K562 (cell line): Measurements from ENCODE around the gene RALA. TPM values are rescaled to one million over a fixed set of nuclear protein-coding genes. Genes with fewer than 3 reads are reported as not detected.

Experiments used
- ARID1B ChIP-seq: fragments of 450-650 bp; IDR thresholded peaks from 2 replicates; pipeline ENCODE4 v1.6.1; 2016; ENCODE audit warnings: antibody characterized with exemption, mild to moderate bottlenecking, inconsistent platforms
- CBFA2T3 ChIP-seq: fragments of 450-650 bp; IDR thresholded peaks from 2 replicates; pipeline ENCODE4 v1.6.1; 2017
- CEBPB ChIP-seq: fragments of 450-650 bp; IDR thresholded peaks from 2 replicates; pipeline ENCODE4 v1.6.1; 2016; ENCODE audit warnings: missing genetic modification characterization, missing compliant biosample characterization
- CHD4 ChIP-seq: fragments of 200-600 bp; sonication (generic); IDR thresholded peaks from 3 replicates; pipeline ENCODE4 v1.6.1; 2012; ENCODE audit warnings: low read depth, mild to moderate bottlenecking, mixed read lengths, low read length, inconsistent platforms; ENCODE audit not compliant: insufficient read depth, insufficient replicate concordance, poor library complexity, severe bottlenecking
- DPF2 ChIP-seq: fragments of 450-650 bp; IDR thresholded peaks from 2 replicates; pipeline ENCODE4 v1.6.1; 2016
- HDAC8 ChIP-seq: fragments of 450-650 bp; IDR thresholded peaks from 2 replicates; pipeline ENCODE4 v1.6.1; 2016; ENCODE audit warnings: mild to moderate bottlenecking, missing genetic modification characterization, moderate library complexity, missing compliant biosample characterization
- L3MBTL2 ChIP-seq: fragments of 450-650 bp; IDR thresholded peaks from 2 replicates; pipeline ENCODE4 v1.6.1; 2016; ENCODE audit warnings: mild to moderate bottlenecking, moderate library complexity
- MGA ChIP-seq: fragments of 450-650 bp; IDR thresholded peaks from 2 replicates; pipeline ENCODE4 v1.6.1; 2016; ENCODE audit warnings: mild to moderate bottlenecking, moderate library complexity
- NCOR1 ChIP-seq: fragments of 450-650 bp; IDR thresholded peaks from 2 replicates; pipeline ENCODE4 v1.6.1; 2016; ENCODE audit warnings: mild to moderate bottlenecking, moderate library complexity
- PHF8 ChIP-seq: fragments of 200-600 bp; sonication (generic); IDR thresholded peaks from 2 replicates; pipeline ENCODE4 v1.6.1; 2012; ENCODE audit warnings: mixed run types, mild to moderate bottlenecking, inconsistent platforms, low read length, moderate library complexity, borderline replicate concordance
- TAL1 ChIP-seq: fragments of 450-650 bp; IDR thresholded peaks from 2 replicates; pipeline ENCODE4 v1.6.1; 2016; ENCODE audit warnings: mild to moderate bottlenecking
- TSC22D4 ChIP-seq: fragments of 450-650 bp; IDR thresholded peaks from 2 replicates; pipeline ENCODE4 v1.6.1; 2016; ENCODE audit warnings: missing genetic modification characterization, missing biosample characterization, control low read depth
- polyA plus RNA-seq, 8 experiments: library from polyadenylated mRNA; depleted of rRNA in 4 of 8; stranded (reverse) in 5 of 8; unstranded in 3 of 8; fragments of >200 nt; fragmentation: Nextera tagmentation in 2 of 8; fragmentation: Illumina TruSeq in 1 of 8; extraction: Ambion mirVana in 2 of 8; extraction: Trizol in 1 of 8; gene quantifications; 2 replicates each; pipeline versions ENCODE4 v1.2.1 to v1.2.3, GENCODE V29; 2011 to 2014; ENCODE audit warnings: inconsistent platforms in 1 of 8, missing spikeins in 1 of 8
- total RNA-seq, 7 experiments: library from RNA; depleted of rRNA in 6 of 7; stranded (reverse); fragments of >200 nt in 6 of 7; fragmentation: Illumina TruSeq in 2 of 7; extraction: Trizol in 2 of 7; gene quantifications; 2 replicates each; pipeline versions ENCODE4 v1.2.1 to v1.2.3, GENCODE V29; 2011 to 2021; ENCODE audit warnings: low replicate concordance in 1 of 7
- TF ChIP-seq, protein P1 (sequence below): fragments of 450-650 bp; IDR thresholded peaks from 2 replicates; pipeline ENCODE4 v1.6.1; 2016

The RALA gene
- total and polyA plus RNA-seq, 9 of the 15 experiments (the other 6 are each of a cell fraction or from before 2014, with no cell fraction given), result 7.2 to 28.0 (median 25.7) TPM

GRCh38 chr7:39614299-39614698, 9.1 kb upstream of the RALA start (continued):
- peak; percentile 44; the same call in 1 of the 2 replicates for TF ChIP-seq MGA
- peak; percentile 51; the same call in 1 of the 2 replicates for TF ChIP-seq TAL1
- peak; percentile 46; the same call in 1 of the 2 replicates for TF ChIP-seq NCOR1
- TF ChIP-seq, protein P1, sequence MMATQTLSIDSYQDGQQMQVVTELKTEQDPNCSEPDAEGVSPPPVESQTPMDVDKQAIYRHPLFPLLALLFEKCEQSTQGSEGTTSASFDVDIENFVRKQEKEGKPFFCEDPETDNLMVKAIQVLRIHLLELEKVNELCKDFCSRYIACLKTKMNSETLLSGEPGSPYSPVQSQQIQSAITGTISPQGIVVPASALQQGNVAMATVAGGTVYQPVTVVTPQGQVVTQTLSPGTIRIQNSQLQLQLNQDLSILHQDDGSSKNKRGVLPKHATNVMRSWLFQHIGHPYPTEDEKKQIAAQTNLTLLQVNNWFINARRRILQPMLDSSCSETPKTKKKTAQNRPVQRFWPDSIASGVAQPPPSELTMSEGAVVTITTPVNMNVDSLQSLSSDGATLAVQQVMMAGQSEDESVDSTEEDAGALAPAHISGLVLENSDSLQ, result peak; percentile 85
- TF ChIP-seq PHF8, result no peak
- no peak for TF ChIP-seq CHD4
- 0 out of 2 replicates have a peak, but pooled peaks have one; percentile 35 for TF ChIP-seq DPF2
- TF ChIP-seq L3MBTL2, result 0 out of 2 replicates have a peak, but pooled peaks have one; percentile 28
- peak; percentile 76 for TF ChIP-seq CBFA2T3
- no peak for TF ChIP-seq TSC22D4 (tag)
- TF ChIP-seq CEBPB, result peak; percentile 42; the same call in 1 of the 2 replicates
- TF ChIP-seq ARID1B, result peak; percentile 44; the same call in 1 of the 2 replicates
- TF ChIP-seq HDAC8 (tag), result no peak
